H1 (cell line): ENCODE results near the gene SEC16A. TPM values are rescaled to one million over a fixed set of nuclear protein-coding genes. Genes with fewer than 3 reads are reported as not detected.

Experiments
- CHD2 ChIP-seq: IDR thresholded peaks from 2 replicates; pipeline ENCODE4 v1.6.1; 2012; ENCODE audit warnings: low read length, improper control_type of control experiment
- EGR1 ChIP-seq: IDR thresholded peaks from 2 replicates; pipeline ENCODE4 v1.6.1; 2011; ENCODE audit warnings: low read depth, low read length, borderline replicate concordance
- NRF1 ChIP-seq: IDR thresholded peaks from 2 replicates; pipeline ENCODE4 v1.6.1; 2011; ENCODE audit warnings: mild to moderate bottlenecking, low read depth, low read length, improper control_type of control experiment
- RNF2 ChIP-seq: fragments of 200-900, 300-1000 bp; sonication (generic); IDR thresholded peaks from 2 replicates; pipeline ENCODE4 v1.7.1; 2016; ENCODE audit warnings: borderline replicate concordance, low read depth, mild to moderate bottlenecking, antibody characterized with exemption, low read length; ENCODE audit not compliant: poor library complexity, severe bottlenecking; ENCODE audit errors: missing control alignments
- SAP30 ChIP-seq: fragments of 300-600 bp; sonication (generic); IDR thresholded peaks from 2 replicates; pipeline ENCODE4 v1.7.1; 2012; ENCODE audit warnings: low read length, moderate library complexity, mild to moderate bottlenecking, inconsistent platforms; ENCODE audit not compliant: insufficient read depth, insufficient replicate concordance
- polyA plus RNA-seq, 7 experiments: library from polyadenylated mRNA; depleted of rRNA in 3 of 7; stranded (reverse) in 5 of 7; unstranded in 2 of 7; fragments of >200 nt in 5 of 7; fragments of 200-250 nt in 2 of 7; gene quantifications; 1 replicate in 5 of 7; 2 replicates in 1 of 7; 4 replicates in 1 of 7; pipeline versions ENCODE4 v1.2.1 to v1.2.3, GENCODE V29; 2011 to 2013; ENCODE audit warnings: missing spikeins in 2 of 7, mixed read lengths in 2 of 7
- total RNA-seq: library from RNA; stranded (reverse); fragmentation: NEBNext Ultra II Directional; extraction: Animal tissue kit (Norgen Biotek cat#: 25700); gene quantifications from 2 replicates; pipeline ENCODE4 v1.2.1, GENCODE V29; 2021

The SEC16A gene
- total and polyA plus RNA-seq, 2 of the 8 experiments (the other 6 are each of a cell fraction or from before 2014, with no cell fraction given), result 21.6 to 49.0 TPM

DNA sequence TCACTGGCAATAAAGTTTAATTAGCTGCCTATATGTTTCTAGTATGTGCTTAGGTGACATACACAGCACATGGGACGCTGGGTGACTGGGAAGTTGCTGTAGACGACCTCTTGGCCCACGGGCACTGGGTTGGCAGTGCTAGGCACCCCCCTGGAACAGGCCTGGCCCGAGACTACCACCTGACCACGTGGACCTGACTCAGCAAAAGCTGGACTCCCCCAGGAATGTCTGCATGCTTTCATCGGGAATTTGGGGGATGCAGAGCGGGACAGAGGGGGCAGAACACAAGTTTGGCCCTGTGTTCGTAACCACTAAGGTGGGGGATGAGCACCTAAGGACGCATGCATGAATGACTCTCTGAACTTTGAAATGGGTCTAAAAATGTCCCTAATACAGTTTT, 26.6 kb downstream of the SEC16A start (continued):
- no peak for TF ChIP-seq CHD2
- TF ChIP-seq NRF1, result no peak
- TF ChIP-seq RNF2, result no peak
- TF ChIP-seq EGR1, result no peak
- no peak for TF ChIP-seq SAP30
